Peyer's patch (tissue), 4 donors: ENCODE results near the gene APPL2. TPM values are rescaled to one million over a fixed set of nuclear protein-coding genes. Genes with fewer than 3 reads are reported as not detected.
"Not testable (repeated sequence)": the region's sequence is repeated elsewhere in the genome, so short reads cannot be mapped to it uniquely, and the experiment has no call there.

Source experiments
- DNase-seq, 3 donors: peaks; one replicate each; pipeline ENCODE4 v3.0.0-alpha.2; 2017 to 2019
- H3K27ac ChIP-seq, 4 donors: fragments of 200-600 bp; sonication (generic); one replicate each; pipeline ENCODE4 v1.5.1; 2016 to 2019
- H3K27me3 ChIP-seq, 2 donors: fragments of 200-600 bp; sonication (generic); one replicate each; pipeline ENCODE4 v1.5.1; 2019
- H3K36me3 ChIP-seq, 3 donors: fragments of 200-600 bp; sonication (generic); one replicate each; pipeline ENCODE4 v1.5.1; 2016 to 2019
- H3K4me1 ChIP-seq, 4 donors: fragments of 200-600 bp; sonication (generic); one replicate each; pipeline ENCODE4 v1.5.1; 2016 to 2019
- H3K4me3 ChIP-seq, 4 donors: fragments of 200-600 bp; sonication (generic); 1 replicate in 3 of 4; 2 replicates in 1 of 4; pipeline ENCODE4 v1.5.1; 2016 to 2019; ENCODE audit warnings: mild to moderate bottlenecking in 1 of 4
- H3K9me3 ChIP-seq, 4 donors: fragments of 200-600 bp; sonication (generic); one replicate each; pipeline ENCODE4 v1.5.1; 2016 to 2019; ENCODE audit warnings: mild to moderate bottlenecking in 1 of 4
- POLR2A ChIP-seq, 2 donors: fragments of 450-650 bp; IDR thresholded peaks; one replicate each; pipeline ENCODE4 v1.5.1; 2017; ENCODE audit warnings: antibody characterized with exemption in 2 of 2, mild to moderate bottlenecking in 2 of 2, moderate library complexity in 2 of 2
- total RNA-seq, 4 donors: library from RNA; depleted of rRNA; stranded (reverse); fragments of >200 nt; gene quantifications; one replicate each; pipeline ENCODE4 v1.1.0, GENCODE V29; 2016
- TF ChIP-seq, protein P1 (sequence below), 6 experiments: fragments of 450-650 bp in 4 of 6; fragments of 200-600 bp in 2 of 6; sonication (generic) in 1 of 6; IDR thresholded peaks; one replicate each; pipeline ENCODE4 v1.5.1; 2017 to 2019; ENCODE audit warnings: antibody characterized with exemption in 6 of 6, mild to moderate bottlenecking in 3 of 6, moderate library complexity in 1 of 6

APPL2 gene
- total RNA-seq, 4 donors from 2014 or later, result 169 to 203 (median 185) TPM

DNA sequence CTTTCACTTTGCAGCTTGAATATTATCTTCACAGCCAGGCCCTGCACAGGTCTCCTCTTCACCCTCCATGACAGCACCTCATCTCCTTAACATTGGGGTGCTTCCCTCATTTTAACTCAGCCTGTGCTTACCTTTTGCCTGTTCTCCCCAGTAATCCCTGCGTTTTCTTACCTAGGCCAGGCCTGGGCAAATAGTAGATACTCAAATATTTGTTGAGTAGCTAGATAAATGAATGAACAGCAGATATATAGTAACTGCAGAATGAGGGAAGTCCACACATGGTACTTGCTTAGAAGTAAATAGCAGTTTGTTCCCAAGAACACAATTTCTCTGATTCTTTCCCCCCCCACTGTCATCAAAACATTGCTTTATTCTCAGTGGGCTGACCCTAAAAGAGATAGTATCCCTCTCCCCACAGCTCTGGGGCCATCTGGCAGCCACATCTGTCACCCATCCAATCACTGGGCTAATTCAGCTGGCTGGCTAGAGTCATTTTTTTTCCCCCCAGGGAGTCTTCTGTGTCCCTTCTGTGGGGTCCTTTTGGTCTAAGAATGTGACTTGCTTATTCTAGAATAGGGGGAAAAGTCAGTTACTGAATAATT lies 43.2 kb downstream of the APPL2 start:
- no peaks in the 10 kb centered on the region for H3K4me1 ChIP-seq
- no peak overlapping the region for H3K27ac ChIP-seq
- no peak for TF ChIP-seq POLR2A (IDR thresholded peaks at IDR 0.05)
- TF ChIP-seq, protein P1, sequence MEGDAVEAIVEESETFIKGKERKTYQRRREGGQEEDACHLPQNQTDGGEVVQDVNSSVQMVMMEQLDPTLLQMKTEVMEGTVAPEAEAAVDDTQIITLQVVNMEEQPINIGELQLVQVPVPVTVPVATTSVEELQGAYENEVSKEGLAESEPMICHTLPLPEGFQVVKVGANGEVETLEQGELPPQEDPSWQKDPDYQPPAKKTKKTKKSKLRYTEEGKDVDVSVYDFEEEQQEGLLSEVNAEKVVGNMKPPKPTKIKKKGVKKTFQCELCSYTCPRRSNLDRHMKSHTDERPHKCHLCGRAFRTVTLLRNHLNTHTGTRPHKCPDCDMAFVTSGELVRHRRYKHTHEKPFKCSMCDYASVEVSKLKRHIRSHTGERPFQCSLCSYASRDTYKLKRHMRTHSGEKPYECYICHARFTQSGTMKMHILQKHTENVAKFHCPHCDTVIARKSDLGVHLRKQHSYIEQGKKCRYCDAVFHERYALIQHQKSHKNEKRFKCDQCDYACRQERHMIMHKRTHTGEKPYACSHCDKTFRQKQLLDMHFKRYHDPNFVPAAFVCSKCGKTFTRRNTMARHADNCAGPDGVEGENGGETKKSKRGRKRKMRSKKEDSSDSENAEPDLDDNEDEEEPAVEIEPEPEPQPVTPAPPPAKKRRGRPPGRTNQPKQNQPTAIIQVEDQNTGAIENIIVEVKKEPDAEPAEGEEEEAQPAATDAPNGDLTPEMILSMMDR (IDR thresholded peaks at IDR 0.05), result no peak
- H3K9me3 ChIP-seq, result no peaks in the 10 kb centered on the region
- no peak overlapping the region for H3K4me3 ChIP-seq
- no peak for DNase-seq
- peaks cover 0 to 99% (median 4%) of the 10 kb centered on the region in 3 donors for H3K36me3 ChIP-seq
- no peaks in the 10 kb centered on the region for H3K27me3 ChIP-seq

DNA sequence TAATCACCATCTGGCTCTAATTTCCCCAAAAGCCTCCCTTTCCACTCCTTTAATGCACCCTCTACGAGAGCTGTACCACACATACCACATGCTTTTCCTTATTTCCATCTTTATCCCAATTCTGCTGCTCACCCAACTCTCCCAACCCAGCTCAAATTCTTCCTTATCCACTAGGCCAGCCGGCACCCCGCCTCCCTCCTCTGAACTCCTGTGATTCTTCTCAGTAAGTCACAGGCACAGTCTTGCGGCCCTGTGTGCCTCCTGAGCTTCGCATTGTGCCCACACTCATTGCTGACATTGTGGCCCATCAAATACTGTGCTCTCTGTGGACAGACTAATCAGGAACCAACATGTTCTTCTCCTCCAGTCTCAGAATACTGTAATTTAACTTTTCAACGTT lies 45.4 kb downstream of the APPL2 start:
- Histone ChIP-seq H3K9me3 (no peaks in the 10 kb centered on the region), H3K36me3 (peaks cover 0 to 97% (median 4%) of the 10 kb centered on the region in 3 donors), H3K27me3 (no peaks in the 10 kb centered on the region), H3K4me3 (no peak overlapping the region), H3K4me1 (no peaks in the 10 kb centered on the region), H3K27ac (no peak overlapping the region)
- TF ChIP-seq POLR2A (IDR thresholded peaks at IDR 0.05), result no peak
- TF ChIP-seq, protein P1 (IDR thresholded peaks at IDR 0.05), result no peak
- no peak for DNase-seq

GRCh38 chr12:105189293-105189692 lies 46.7 kb downstream of the APPL2 start:
- DNase-seq, result no peak
- Histone ChIP-seq H3K4me3 (no peak overlapping the region), H3K27me3 (no peaks in the 10 kb centered on the region), H3K36me3 (peaks cover 0 to 97% (median 4%) of the 10 kb centered on the region in 3 donors), H3K4me1 (no peaks in the 10 kb centered on the region), H3K27ac (no peak overlapping the region), H3K9me3 (no peaks in the 10 kb centered on the region)
- no peak for TF ChIP-seq POLR2A (IDR thresholded peaks at IDR 0.05)
- TF ChIP-seq, protein P1 (IDR thresholded peaks at IDR 0.05), result no peak

- H3K36me3 ChIP-seq, result peaks cover 0 to 54% (median 0%) of the 10 kb centered on the region in 3 donors
- not testable (repeated sequence) for DNase-seq, H3K27ac ChIP-seq
Measured at GRCh38 chr12:105183976-105184375, 52.0 kb downstream of the APPL2 start.

DNA sequence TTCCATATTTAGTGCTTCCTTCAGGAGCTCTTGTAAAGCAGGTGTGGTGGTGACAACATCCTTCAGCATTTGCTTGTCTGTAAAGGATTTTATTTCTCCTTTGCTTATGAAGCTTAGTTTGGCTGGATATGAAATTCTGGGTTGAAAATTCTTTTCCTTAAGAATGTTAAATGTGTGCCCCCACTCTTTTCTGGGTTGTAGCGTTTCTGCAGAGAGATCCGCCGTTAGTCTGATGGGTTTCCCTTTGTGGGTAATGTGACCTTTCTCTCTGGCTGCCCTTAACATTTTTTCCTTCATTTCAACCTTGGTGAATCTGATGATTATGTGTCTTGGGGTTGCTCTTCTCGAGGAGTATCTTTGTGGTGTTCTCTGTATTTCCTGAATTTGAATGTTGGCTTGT lies 52.6 kb downstream of the APPL2 start:
- not testable (repeated sequence) for H3K27ac ChIP-seq, DNase-seq, H3K27me3 ChIP-seq, H3K9me3 ChIP-seq, H3K4me3 ChIP-seq, H3K4me1 ChIP-seq
- peaks cover 0 to 50% (median 0%) of the 10 kb centered on the region in 3 donors for H3K36me3 ChIP-seq

More at GRCh38 chr12:105183976-105184375, 52.0 kb downstream of the APPL2 start:
- H3K4me3 ChIP-seq, H3K9me3 ChIP-seq, H3K4me1 ChIP-seq, H3K27me3 ChIP-seq: not testable (repeated sequence)

DNA sequence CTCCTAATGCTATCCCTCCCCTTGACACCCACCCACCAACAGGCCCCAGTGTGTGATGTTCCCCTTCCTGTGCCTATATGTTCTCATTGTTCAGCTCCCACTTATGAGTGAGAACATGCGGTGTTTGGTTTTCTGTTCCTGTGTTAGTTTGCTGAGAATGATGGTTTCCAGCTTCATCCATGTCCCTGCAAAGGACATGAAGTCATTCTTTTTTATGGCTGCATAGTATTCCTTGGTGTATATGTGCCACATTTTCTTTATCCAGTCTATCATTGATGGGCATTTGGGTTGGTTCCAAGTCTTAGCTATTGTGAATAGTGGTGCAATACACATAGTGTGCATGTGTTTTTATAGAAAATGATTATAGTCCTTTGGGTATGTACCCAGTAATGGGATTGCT lies 56.9 kb downstream of the APPL2 start:
- not testable (repeated sequence) for H3K4me3 ChIP-seq, H3K4me1 ChIP-seq, H3K9me3 ChIP-seq, H3K27me3 ChIP-seq, DNase-seq, H3K27ac ChIP-seq
- H3K36me3 ChIP-seq, result peaks cover 0 to 40% (median 0%) of the 10 kb centered on the region in 3 donors

GRCh38 chr12:105177208-105177607 lies 58.8 kb downstream of the APPL2 start:
- Histone ChIP-seq H3K27ac (no peak overlapping the region), H3K9me3 (no peaks in the 10 kb centered on the region), H3K4me3 (no peak overlapping the region), H3K27me3 (no peaks in the 10 kb centered on the region), H3K36me3 (peaks cover 0 to 46% (median 0%) of the 10 kb centered on the region in 3 donors), H3K4me1 (no peaks in the 10 kb centered on the region)
- TF ChIP-seq, protein P1 (IDR thresholded peaks at IDR 0.05), result no peak
- no peak for TF ChIP-seq POLR2A (IDR thresholded peaks at IDR 0.05)
- no peak for DNase-seq
